Uterus (tissue), 2 donors: ENCODE results near the gene NRG3.

Experiments used
- POLR2A ChIP-seq, 2 donors: fragments of 450-650 bp; IDR thresholded peaks; one replicate each; pipeline ENCODE4 v1.6.1; 2016; ENCODE audit warnings: antibody characterized with exemption in 2 of 2, mild to moderate bottlenecking in 1 of 2, moderate library complexity in 1 of 2
- TF ChIP-seq, protein P1 (sequence below), 4 experiments: fragments of 200-600 bp in 2 of 4; fragments of 450-650 bp in 2 of 4; sonication (generic) in 2 of 4; IDR thresholded peaks; one replicate each; pipeline ENCODE4 v1.5.1; 2016 to 2019; ENCODE audit warnings: antibody characterized with exemption in 4 of 4, mild to moderate bottlenecking in 2 of 4, moderate library complexity in 1 of 4

DNA sequence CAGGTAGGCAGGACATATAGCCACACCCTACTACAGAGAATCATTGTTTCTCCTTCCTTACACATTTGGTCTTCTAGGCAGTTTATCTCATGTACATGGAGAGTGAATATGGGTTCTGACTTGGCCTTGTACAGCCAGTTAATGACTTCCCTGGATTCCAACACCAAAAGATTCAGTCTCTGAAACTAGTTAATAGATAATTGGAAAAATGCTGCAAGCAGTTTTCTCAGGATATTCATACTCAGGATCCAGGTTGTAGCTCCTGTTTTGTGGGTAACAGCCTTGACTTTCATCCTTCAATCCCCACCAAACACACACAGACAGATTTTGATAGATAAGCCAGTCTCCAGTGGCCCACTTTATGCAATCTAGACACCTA is 690.2 kb downstream of the NRG3 start:
- TF ChIP-seq, protein P1, sequence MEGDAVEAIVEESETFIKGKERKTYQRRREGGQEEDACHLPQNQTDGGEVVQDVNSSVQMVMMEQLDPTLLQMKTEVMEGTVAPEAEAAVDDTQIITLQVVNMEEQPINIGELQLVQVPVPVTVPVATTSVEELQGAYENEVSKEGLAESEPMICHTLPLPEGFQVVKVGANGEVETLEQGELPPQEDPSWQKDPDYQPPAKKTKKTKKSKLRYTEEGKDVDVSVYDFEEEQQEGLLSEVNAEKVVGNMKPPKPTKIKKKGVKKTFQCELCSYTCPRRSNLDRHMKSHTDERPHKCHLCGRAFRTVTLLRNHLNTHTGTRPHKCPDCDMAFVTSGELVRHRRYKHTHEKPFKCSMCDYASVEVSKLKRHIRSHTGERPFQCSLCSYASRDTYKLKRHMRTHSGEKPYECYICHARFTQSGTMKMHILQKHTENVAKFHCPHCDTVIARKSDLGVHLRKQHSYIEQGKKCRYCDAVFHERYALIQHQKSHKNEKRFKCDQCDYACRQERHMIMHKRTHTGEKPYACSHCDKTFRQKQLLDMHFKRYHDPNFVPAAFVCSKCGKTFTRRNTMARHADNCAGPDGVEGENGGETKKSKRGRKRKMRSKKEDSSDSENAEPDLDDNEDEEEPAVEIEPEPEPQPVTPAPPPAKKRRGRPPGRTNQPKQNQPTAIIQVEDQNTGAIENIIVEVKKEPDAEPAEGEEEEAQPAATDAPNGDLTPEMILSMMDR (IDR thresholded peaks at IDR 0.05), result no peak
- no peak for TF ChIP-seq POLR2A (IDR thresholded peaks at IDR 0.05)
